Activated CD4-positive, alpha-beta T cell treated with anti-CD3 and anti-CD28 coated beads, Interleukin-2, amount 10 ng/mL, durations not matched to agents 7 days and 5 days (primary cell): ENCODE data around the gene METRNL. TPM values are rescaled to one million over a fixed set of nuclear protein-coding genes. Genes with fewer than 3 reads are reported as not detected.

Source experiments
- CTCF ChIA-PET: fragments of 350-600 bp; sonication (Branson Sonifier 250); formaldehyde crosslinking; loops from one replicate; lab custom pipeline; 2021; ENCODE audit warnings: antibody characterized with exemption; lab: Charles Lee
- POLR2A ChIA-PET: fragments of 350-600 bp; sonication (Branson Sonifier 250); formaldehyde crosslinking; loops from one replicate; lab custom pipeline; 2021; ENCODE audit warnings: antibody characterized with exemption; lab: Charles Lee
- DNase-seq: peaks from one replicate; pipeline ENCODE4 v3.0.0-alpha.2; 2020
- H3K27ac Mint-ChIP-seq: one replicate; pipeline ENCODE4 v1.8.0; 2021; ENCODE audit warnings: mild to moderate bottlenecking, moderate library complexity, mixed read lengths
- H3K27me3 Mint-ChIP-seq: one replicate; pipeline ENCODE4 v1.8.0; 2021; ENCODE audit warnings: mixed read lengths
- H3K36me3 Mint-ChIP-seq: one replicate; pipeline ENCODE4 v1.8.0; 2021; ENCODE audit warnings: low read depth, mixed read lengths
- H3K4me1 Mint-ChIP-seq: one replicate; pipeline ENCODE4 v1.8.0; 2021; ENCODE audit warnings: mixed read lengths
- H3K4me3 Mint-ChIP-seq: one replicate; pipeline ENCODE4 v1.8.0; 2021; ENCODE audit warnings: mild to moderate bottlenecking, moderate library complexity, mixed read lengths
- H3K9me3 Mint-ChIP-seq: one replicate; pipeline ENCODE4 v1.8.0; 2021; ENCODE audit warnings: mixed read lengths
- total RNA-seq, 2 experiments: library from RNA; stranded (reverse); gene quantifications; one replicate each; pipeline ENCODE4 v1.2.3, GENCODE V29; 2021

The METRNL gene
- total RNA-seq, 2 experiments from 2014 or later = 2.1 to 2.2 TPM

DNA sequence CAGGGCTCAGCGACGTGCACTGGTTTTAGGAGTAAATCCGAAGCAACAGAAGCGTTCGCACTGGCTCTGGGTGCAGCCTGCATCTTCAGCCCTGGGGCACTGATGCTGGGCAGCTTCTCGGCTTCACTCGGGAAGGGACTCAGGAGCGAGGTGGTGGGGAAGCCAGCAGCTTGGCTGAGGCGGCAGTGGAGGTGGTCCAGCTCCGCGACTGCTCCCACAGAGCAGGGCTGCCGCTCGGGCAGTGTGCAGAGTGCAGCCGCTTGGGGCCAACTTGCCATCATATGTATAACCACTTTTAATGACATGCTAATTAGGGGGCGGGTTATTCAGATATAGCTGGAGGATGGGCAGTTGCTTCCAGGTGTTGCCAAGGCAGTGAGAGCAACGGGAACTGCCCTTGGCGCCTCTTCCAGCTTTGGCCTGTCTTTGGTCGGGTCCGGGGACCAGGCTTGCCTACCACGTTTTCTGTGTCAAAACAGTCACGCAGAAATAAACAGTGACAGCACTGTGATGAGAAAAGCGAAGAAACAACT is 26.7 kb downstream of the METRNL start:
- H3K9me3 Mint-ChIP-seq = no peaks in the 10 kb centered on the region
- H3K4me3 Mint-ChIP-seq = no peak overlapping the region
- H3K27me3 Mint-ChIP-seq = peaks cover 6% of the 10 kb centered on the region
- no peaks in the 10 kb centered on the region for H3K4me1 Mint-ChIP-seq
- DNase-seq = no peak
- ChIA-PET POLR2A (interaction anchor here (0.7 kb wide), 1 partner anchor 55 kb away, joined by 3 read pairs; no protein-coding TSS in a partner anchor), CTCF (interaction anchor here (1.2 kb wide), 1 partner anchor 10 kb away, joined by 3 read pairs; no protein-coding TSS in a partner anchor)
- H3K27ac Mint-ChIP-seq = no peak overlapping the region
- no peaks in the 10 kb centered on the region for H3K36me3 Mint-ChIP-seq

DNA sequence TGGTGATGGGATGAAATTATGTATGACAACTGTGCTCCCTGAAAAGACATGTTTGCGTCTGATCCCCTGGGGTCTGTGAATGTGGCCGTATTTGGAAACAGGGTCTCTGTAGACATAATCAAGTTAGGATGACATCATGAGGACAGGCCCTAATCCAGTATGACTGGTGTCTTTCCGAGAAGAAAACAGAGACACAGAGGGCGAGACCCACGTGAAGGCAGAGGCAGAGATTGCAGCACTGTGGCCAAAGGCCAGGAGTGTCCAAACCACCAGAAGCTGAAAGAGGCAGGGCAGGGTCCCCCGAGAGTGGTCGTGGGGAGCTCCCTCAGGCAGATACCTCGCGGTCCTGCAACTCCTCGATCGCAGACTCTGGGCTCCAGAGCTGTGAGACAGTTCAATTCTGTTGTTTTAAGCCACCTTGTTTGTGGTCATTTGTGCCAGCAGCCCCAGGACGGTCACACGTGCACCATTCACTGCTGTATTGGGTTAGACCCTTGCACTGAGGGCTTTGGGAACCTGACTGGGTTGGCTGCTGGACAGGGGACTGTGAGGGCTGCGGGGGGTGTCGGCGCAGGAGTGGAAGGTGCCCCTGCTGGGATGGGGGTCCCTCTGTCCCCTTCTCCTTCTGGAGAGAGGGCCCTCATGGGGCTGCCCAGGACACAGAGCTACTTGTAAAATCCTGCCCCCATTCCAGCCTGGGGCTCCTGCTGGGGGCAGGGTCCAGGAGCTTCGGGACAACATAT is 27.7 kb downstream of the METRNL start:
- H3K9me3 Mint-ChIP-seq = no peaks in the 10 kb centered on the region
- peaks cover 6% of the 10 kb centered on the region for H3K27me3 Mint-ChIP-seq
- no peaks in the 10 kb centered on the region for H3K36me3 Mint-ChIP-seq
- H3K27ac Mint-ChIP-seq = no peak overlapping the region
- no peak for DNase-seq
- no peaks in the 10 kb centered on the region for H3K4me1 Mint-ChIP-seq
- no peak overlapping the region for H3K4me3 Mint-ChIP-seq
- POLR2A ChIA-PET = no interaction called here
- CTCF ChIA-PET = interaction anchor here (1.1 to 1.2 kb wide), 2 partner anchors 9 to 14 kb away, joined by 3 read pairs; no protein-coding TSS in a partner anchor

DNA sequence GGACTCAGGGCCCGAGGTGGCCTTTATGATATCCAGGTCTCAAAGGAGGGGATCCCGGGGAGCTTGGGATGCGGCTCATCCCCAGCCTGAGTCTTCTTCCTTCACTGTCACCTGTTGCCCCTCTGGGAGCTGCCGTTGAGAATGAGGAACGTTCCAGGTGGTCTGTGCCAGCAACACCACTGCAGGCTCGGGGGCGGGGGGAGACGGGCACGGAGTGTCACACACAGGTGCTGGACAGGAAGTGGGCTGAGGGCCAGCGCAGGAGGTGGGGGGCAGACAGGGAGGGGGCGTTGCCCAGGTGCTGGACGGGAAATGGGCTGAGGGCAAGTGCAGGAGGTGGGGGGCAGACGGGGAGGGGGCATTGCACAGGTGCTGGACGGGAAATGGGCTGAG is 28.2 kb downstream of the METRNL start:
- Mint-ChIP-seq H3K27ac (no peak overlapping the region), H3K4me1 (no peaks in the 10 kb centered on the region), H3K27me3 (peaks cover 6% of the 10 kb centered on the region), H3K36me3 (no peaks in the 10 kb centered on the region), H3K9me3 (no peaks in the 10 kb centered on the region), H3K4me3 (no peak overlapping the region)
- no peak for DNase-seq
- ChIA-PET CTCF (interaction anchor here (1.1 kb wide), 1 partner anchor 15 kb away, joined by 3 read pairs; no protein-coding TSS in a partner anchor), POLR2A (no interaction called here)

DNA sequence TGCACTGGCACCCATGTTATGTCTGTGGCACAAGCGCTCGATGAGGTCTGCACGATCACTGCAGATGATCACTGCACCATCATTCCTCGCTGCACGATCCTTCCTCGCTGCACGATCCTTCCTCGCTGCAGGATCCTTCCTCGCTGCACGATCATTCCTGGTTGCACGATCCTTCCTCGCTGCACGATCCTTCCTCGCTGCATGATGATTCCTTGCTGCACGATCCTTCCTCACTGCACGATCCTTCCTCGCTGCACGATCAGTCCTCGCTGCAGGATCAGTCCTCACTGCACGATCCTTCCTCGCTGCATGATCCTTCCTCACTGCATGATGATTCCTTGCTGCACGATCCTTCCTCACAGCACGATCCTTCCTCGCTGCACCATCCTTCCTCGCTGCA is 29.3 kb downstream of the METRNL start:
- Mint-ChIP-seq H3K36me3 (no peaks in the 10 kb centered on the region), H3K27ac (no peak overlapping the region), H3K4me3 (no peak overlapping the region), H3K4me1 (no peaks in the 10 kb centered on the region), H3K9me3 (no peaks in the 10 kb centered on the region), H3K27me3 (peaks cover 6% of the 10 kb centered on the region)
- CTCF ChIA-PET = no interaction called here
- no peak for DNase-seq
- POLR2A ChIA-PET = no interaction called here

DNA sequence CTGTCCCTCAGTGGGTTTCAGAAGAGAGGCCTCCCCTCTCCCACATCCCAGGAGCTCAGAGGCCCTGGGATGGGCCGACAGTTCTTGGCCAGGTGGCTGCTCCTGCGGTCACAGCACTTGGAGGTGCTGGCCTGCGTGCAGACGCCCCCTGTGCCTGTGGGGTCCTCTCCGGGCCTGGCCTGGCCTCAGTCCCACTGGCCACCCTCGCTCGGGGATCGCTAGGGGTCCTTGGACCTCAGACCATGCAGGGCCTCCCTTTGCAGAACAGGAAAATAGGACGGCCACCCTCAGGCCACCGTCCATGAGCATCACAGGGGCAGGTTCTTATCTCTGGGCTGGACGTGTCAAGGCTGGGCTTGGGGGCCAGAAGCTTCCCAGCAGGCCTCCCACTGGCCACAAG is 30.0 kb downstream of the METRNL start:
- no peak for DNase-seq
- CTCF ChIA-PET = no interaction called here
- Mint-ChIP-seq H3K36me3 (no peaks in the 10 kb centered on the region), H3K9me3 (no peaks in the 10 kb centered on the region), H3K4me3 (no peak overlapping the region), H3K27ac (no peak overlapping the region), H3K27me3 (peaks cover 6% of the 10 kb centered on the region), H3K4me1 (no peaks in the 10 kb centered on the region)
- POLR2A ChIA-PET = no interaction called here

DNA sequence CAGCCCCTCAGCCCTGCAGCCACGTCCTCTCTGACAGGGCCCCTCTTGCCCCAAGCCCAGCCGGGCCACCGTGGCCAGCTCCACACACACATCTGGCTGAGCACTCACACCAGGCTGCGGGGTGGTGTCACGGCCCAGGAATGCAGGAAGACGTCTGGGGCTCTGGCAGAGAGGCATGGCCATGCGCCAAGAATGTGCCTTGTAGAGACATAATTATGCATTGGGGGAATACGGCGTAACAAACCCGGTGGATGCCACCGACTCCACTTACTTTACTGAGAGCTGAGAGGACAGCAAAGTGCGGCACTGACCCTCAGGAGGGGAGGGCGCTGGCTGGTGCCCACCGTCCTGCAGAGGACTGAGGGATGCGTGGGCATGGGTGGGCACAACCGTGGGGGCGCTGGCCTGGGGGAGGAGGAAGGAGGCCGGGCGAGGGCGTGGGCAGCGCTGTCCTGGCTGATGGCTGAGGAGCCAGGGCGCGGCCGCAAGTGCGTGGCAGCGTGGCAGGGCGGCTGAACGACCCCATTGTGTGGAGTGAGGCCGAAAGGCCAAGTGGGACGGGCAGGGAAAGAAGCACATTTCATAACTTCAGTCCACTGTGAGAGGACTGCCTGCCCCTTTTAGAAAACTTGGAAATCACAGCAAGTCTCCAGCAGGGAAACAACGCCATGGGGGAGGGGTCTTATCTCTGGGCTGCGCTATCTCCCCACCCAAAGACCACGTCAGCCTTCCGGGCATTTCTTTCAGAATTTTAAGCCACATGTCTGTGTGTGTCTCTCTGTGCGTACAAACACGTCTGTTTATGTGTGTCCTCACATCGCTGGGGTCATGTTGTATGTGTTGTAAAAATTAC is 30.6 kb downstream of the METRNL start:
- Mint-ChIP-seq H3K27ac (no peak overlapping the region), H3K9me3 (no peaks in the 10 kb centered on the region), H3K27me3 (peaks cover 6% of the 10 kb centered on the region), H3K4me1 (no peaks in the 10 kb centered on the region), H3K4me3 (no peak overlapping the region), H3K36me3 (no peaks in the 10 kb centered on the region)
- POLR2A ChIA-PET = no interaction called here
- DNase-seq = no peak
- CTCF ChIA-PET = no interaction called here

DNA sequence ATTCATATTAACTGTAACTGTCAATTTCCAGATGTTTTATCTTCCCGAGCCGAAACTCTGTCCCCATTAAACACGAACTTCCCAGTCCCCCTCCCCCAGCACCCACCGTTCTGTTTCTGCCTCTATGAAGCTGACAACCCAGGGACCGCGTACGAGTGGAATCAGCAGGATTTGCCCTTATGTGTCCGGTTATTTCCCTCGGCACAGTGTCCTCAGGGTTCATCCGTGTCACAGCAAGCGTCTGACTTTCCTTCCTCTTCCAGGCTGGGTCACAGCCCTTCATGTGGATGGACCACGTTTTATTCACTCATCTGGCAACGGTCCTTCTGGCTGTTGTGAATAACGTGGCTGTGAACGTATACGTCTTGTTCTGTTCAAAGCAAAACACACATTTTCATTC is 31.3 kb downstream of the METRNL start:
- H3K4me1 Mint-ChIP-seq = no peaks in the 10 kb centered on the region
- no peak overlapping the region for H3K27ac Mint-ChIP-seq
- ChIA-PET CTCF (no interaction called here), POLR2A (no interaction called here)
- no peak overlapping the region for H3K4me3 Mint-ChIP-seq
- H3K36me3 Mint-ChIP-seq = no peaks in the 10 kb centered on the region
- no peak for DNase-seq
- H3K9me3 Mint-ChIP-seq = no peaks in the 10 kb centered on the region
- peaks cover 6% of the 10 kb centered on the region for H3K27me3 Mint-ChIP-seq

DNA sequence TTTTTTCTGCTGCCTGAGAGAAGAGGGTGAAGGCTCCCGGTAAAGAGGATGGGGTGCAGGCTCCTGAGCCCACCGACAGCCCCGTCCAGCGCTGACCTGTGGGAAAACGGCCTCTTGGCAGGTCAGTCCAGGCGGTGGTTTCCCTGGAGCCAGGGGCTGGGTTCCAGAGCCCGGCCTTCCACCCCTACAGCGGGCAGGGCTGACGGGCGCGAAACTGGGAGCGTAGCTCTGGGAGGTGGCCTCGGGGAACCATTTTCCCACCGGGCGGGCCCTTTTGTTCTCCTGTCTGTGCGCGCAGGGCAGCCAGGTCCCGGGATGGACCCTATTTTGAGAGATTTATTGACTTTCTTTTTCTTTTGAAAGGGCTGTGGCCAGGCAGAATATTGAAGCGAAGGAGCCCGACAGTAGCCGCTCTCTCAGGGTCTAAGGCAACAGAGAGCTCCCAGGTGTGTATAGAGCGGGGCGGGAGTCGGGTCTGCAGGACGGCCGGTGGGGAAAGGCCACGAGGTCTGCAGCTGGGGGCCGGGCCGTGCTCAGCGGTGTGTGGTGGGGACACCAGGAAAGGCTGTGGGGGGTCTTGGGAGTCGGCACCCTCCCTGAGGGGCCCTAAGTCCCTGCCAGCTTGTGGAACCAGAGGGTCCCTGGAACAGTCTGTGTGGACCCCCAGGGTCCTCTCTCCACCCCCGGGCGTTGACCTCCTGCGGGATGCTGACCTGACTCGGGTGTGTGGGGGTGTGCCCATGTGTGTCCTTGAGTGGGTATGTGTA is 32.3 kb downstream of the METRNL start:
- ChIA-PET POLR2A (no interaction called here), CTCF (no interaction called here)
- H3K27me3 Mint-ChIP-seq = peaks cover 6% of the 10 kb centered on the region
- no peaks in the 10 kb centered on the region for H3K4me1 Mint-ChIP-seq
- H3K27ac Mint-ChIP-seq = no peak overlapping the region
- H3K4me3 Mint-ChIP-seq = no peak overlapping the region
- H3K9me3 Mint-ChIP-seq = no peaks in the 10 kb centered on the region
- no peaks in the 10 kb centered on the region for H3K36me3 Mint-ChIP-seq
- DNase-seq = no peak

DNA sequence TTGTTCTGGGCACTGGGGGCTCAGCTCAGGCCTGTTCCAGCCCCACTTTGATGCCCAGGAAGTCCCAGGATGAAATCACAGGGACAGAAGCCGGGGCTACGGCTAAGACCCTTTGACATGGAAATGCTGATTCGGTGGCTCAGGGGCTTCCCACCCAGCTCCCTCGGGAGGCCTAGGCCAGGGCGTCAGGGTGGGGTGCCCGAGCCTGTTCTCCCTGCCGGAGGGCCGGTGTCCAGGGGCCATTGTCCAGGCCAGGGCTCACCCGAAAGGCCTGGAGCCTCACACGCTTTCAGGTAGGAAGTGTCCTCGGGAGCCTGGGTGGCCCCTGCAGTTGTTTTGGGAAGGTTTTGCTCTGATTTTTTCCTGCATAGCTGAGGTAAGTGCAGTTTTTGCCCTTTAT is 34.0 kb downstream of the METRNL start:
- no peaks in the 10 kb centered on the region for H3K36me3 Mint-ChIP-seq
- DNase-seq = no peak
- H3K27ac Mint-ChIP-seq = no peak overlapping the region
- peaks cover 2% of the 10 kb centered on the region for H3K27me3 Mint-ChIP-seq
- H3K4me1 Mint-ChIP-seq = no peaks in the 10 kb centered on the region
- H3K4me3 Mint-ChIP-seq = no peak overlapping the region
- ChIA-PET POLR2A (no interaction called here), CTCF (no interaction called here)
- H3K9me3 Mint-ChIP-seq = no peaks in the 10 kb centered on the region

DNA sequence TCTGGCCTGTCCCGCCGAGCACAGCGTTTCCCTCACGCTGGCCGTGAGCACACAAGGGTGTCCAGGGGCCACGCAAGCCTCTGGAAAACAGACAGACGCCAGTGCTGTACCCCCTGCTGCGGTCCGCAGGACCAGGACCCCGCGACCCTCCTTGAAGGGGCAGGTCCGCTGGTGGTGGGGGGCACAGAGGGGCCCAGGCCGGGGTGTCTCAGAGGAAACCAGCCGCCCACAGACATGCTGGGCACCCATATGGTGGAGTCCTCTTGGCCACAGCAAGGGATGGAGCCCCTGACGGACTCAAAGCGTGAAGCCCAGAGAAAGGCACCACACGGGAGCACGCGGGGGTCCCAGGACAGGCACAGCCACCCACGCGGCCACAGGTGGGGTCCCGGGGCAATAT is 34.4 kb downstream of the METRNL start:
- ChIA-PET CTCF (interaction anchor here (1.1 kb wide), 1 partner anchor 14 kb away, joined by 3 read pairs; no protein-coding TSS in a partner anchor), POLR2A (no interaction called here)
- Mint-ChIP-seq H3K9me3 (no peaks in the 10 kb centered on the region), H3K4me1 (peaks cover 1% of the 10 kb centered on the region), H3K27me3 (peaks cover 6% of the 10 kb centered on the region), H3K4me3 (no peak overlapping the region), H3K27ac (no peak overlapping the region), H3K36me3 (no peaks in the 10 kb centered on the region)
- no peak for DNase-seq

DNA sequence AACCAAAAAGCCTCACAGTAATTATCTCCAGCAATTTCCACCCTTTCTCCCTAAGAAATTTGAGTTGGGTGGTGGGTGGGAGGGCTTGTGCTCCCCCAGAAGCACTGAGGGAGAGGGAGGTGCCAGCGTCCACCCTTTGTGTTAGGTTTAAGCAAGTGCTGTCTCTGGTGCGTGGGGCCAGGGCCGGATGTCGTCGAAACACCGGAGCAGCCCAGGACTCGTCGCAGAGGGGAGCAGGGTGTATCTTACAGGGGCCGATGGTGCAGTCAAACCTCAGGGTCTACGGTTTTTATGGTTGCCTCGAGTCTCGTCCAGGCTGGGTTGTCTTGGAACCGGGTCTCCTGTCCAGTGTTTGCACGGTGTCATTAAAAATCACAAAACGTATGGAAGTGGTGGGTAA is 35.3 kb downstream of the METRNL start:
- CTCF ChIA-PET = interaction anchor here (1.1 kb wide), 1 partner anchor 14 kb away, joined by 3 read pairs; no protein-coding TSS in a partner anchor
- Mint-ChIP-seq H3K9me3 (peaks cover 2% of the 10 kb centered on the region), H3K36me3 (no peaks in the 10 kb centered on the region), H3K27ac (no peak overlapping the region), H3K27me3 (peaks cover 13% of the 10 kb centered on the region), H3K4me1 (peaks cover 4% of the 10 kb centered on the region), H3K4me3 (no peak overlapping the region)
- no peak for DNase-seq
- POLR2A ChIA-PET = no interaction called here

DNA sequence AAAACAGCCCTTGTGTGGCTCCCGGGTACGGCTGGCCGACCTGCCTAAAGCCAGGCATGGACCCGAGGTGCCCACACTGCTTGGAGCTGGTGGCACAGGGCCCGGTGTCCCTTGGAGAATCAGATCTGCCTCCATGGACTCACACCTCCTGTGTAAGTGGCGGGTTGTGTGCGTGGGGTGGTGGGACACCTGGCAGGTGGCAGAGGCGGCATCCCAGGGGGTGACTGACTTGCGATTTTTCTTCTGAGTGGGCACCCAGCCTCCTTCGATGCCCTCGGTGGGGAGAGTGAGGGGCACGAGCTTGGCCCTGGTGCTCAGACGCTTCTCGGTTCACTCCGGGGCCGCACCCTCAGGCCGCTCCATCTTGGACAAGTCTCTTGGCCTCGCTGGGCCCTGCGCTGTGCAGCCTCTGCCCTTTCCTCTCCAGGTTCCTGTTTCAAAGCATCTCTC is 35.8 kb downstream of the METRNL start:
- ChIA-PET CTCF (interaction anchor here (1.1 kb wide), 1 partner anchor 13 kb away, joined by 3 read pairs; no protein-coding TSS in a partner anchor), POLR2A (no interaction called here)
- Mint-ChIP-seq H3K36me3 (no peaks in the 10 kb centered on the region), H3K27me3 (peaks cover 13% of the 10 kb centered on the region), H3K9me3 (peaks cover 2% of the 10 kb centered on the region), H3K27ac (no peak overlapping the region), H3K4me3 (no peak overlapping the region), H3K4me1 (peaks cover 7% of the 10 kb centered on the region)
- no peak for DNase-seq
